ENCODE results near the gene FIBP. TPM values are rescaled to one million over a fixed set of nuclear protein-coding genes. Genes with fewer than 3 reads are reported as not detected.

Gene FIBP
- total and polyA plus RNA-seq, 10 of the 15 experiments (the other 5 are each of a cell fraction or from before 2014, with no cell fraction given): 65.1 to 182 (median 94.6) TPM

GRCh38 chr11:65899356-65900124 is 11.3 kb upstream of the FIBP start (continued):
- TF ChIP-seq IRF3 (IDR thresholded peaks at IDR 0.05) (no peak), PKNOX1 (IDR thresholded peaks at IDR 0.05) (no peak), REST (IDR thresholded peaks at IDR 0.05; ENCODE audit: low read depth, low read length) (no peak), POLR2AphosphoS5 (IDR thresholded peaks at IDR 0.05; ENCODE audit: low read length) (no peak; the same call in 1 of the 2 replicates), TBL1XR1 (IDR thresholded peaks at IDR 0.05; ENCODE audit: low read depth, low read length) (no peak), ZSCAN29 (IDR thresholded peaks at IDR 0.05) (no peak), TCF7 (IDR thresholded peaks at IDR 0.05; ENCODE audit: borderline replicate concordance) (no peak), NFIC (IDR thresholded peaks at IDR 0.05; ENCODE audit: low read depth, low read length) (no peak), BRCA1 (IDR thresholded peaks at IDR 0.05; ENCODE audit: low read depth, low read length) (no peak), MTA3 (IDR thresholded peaks at IDR 0.05; ENCODE audit: borderline replicate concordance, low read length) (no peak), EED (IDR thresholded peaks at IDR 0.05; ENCODE audit: low read depth) (no peak), E2F4 (IDR thresholded peaks at IDR 0.05; ENCODE audit: low read depth, low read length) (no peak), GATAD2B (conservative IDR thresholded peaks at IDR 0.05; ENCODE audit: low read depth) (peak; percentile 93), TARDBP (IDR thresholded peaks at IDR 0.05; ENCODE audit: borderline replicate concordance) (0 out of 2 replicates have a peak, but pooled peaks have one; percentile 44), BMI1 (IDR thresholded peaks at IDR 0.05; ENCODE audit: borderline replicate concordance) (no peak), SMC3 (IDR thresholded peaks at IDR 0.05; ENCODE audit: borderline replicate concordance, low read length) (no peak), ZBTB40 (IDR thresholded peaks at IDR 0.05; ENCODE audit: borderline replicate concordance) (no peak), STAT1 (conservative IDR thresholded peaks at IDR 0.05) (no peak), RUNX3 (IDR thresholded peaks at IDR 0.05; ENCODE audit: low read length) (no peak), IKZF2 (IDR thresholded peaks at IDR 0.05) (no peak; a peak in 1 of 4 replicates)

Measured in GM12878 (cell line).